ENCODE data around the gene NCKAP1. TPM values are rescaled to one million over a fixed set of nuclear protein-coding genes. Genes with fewer than 3 reads are reported as not detected.

The NCKAP1 gene
- polyA plus RNA-seq, 2 of the 4 experiments (the other 2 are of a cell fraction), result 98.8 to 201 TPM

DNA sequence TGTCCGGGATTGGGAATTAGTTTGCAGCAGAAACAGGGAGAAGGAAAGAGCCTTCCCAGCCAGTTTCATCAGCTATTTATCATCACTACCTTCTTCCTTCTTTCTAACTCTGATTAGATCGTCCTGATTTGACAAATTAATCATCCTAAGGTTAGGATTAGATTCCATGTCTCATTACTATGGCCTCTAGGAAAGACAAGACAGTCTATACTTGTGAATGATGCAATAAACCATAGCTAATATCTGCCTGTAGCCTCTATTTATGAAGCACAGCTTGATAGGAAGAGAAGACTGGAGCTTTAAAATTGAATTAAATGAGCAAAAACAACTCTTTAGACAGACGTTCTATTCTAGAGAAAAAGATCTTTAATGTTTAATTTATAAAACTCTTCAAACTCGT is 146.6 kb downstream of the NCKAP1 start:
- FAIRE-seq (no peak), DNase-seq (ENCODE audit: low read depth in 1 of 2, low spot score in 1 of 2) (no peak), ATAC-seq (no peak)
- CTCF ChIA-PET, result interaction anchor here (1.0 to 1.2 kb wide), 2 partner anchors 9 to 19 kb away, joined by 3 to 4 read pairs; no protein-coding TSS in a partner anchor
- no peak for TF ChIP-seq MAZ (IDR thresholded peaks at IDR 0.05; ENCODE audit: borderline replicate concordance, low read depth, low read length)
- no peak overlapping the region for H3K4me2 ChIP-seq
- no peak overlapping the region for H3K27ac ChIP-seq
- WGBS (ENCODE audit: missing lambda C conversion rate), result 46% methylated on average over 4 of the region's 4 CpGs
- H3K9me3 ChIP-seq, result no peaks in the 10 kb centered on the region
- H3K4me3 ChIP-seq, result no peak overlapping the region
- POLR2A ChIA-PET, result no interaction called here
- peaks cover 5% of the 10 kb centered on the region; the same call in 2 of the 3 replicates for H3K4me1 ChIP-seq

GRCh38 chr2:182890773-182891378 is 147.4 kb downstream of the NCKAP1 start:
- Histone ChIP-seq H3K9me3 (no peaks in the 10 kb centered on the region), H3K4me3 (no peak overlapping the region), H3K4me2 (peak overlapping the region; percentile 43), H3K27ac (no peak overlapping the region), H3K4me1 (peaks cover 5% of the 10 kb centered on the region; the same call in 2 of the 3 replicates)
- TF ChIP-seq ZFP36 (IDR thresholded peaks at IDR 0.05; ENCODE audit: borderline replicate concordance, partially characterized antibody), result no peak
- no peak for TF ChIP-seq ESRRA (IDR thresholded peaks at IDR 0.05; ENCODE audit: borderline replicate concordance, low read length)
- TF ChIP-seq REST (IDR thresholded peaks at IDR 0.05), result no peak
- no peak for TF ChIP-seq RFX5 (IDR thresholded peaks at IDR 0.05)
- TF ChIP-seq EHF (CRISPR knock-in tag; IDR thresholded peaks at IDR 0.05), result no peak
- TF ChIP-seq HMGXB4 (CRISPR knock-in tag; IDR thresholded peaks at IDR 0.05; ENCODE audit: borderline replicate concordance), result no peak
- TF ChIP-seq, protein P1, sequence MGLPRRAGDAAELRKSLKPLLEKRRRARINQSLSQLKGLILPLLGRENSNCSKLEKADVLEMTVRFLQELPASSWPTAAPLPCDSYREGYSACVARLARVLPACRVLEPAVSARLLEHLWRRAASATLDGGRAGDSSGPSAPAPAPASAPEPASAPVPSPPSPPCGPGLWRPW (IDR thresholded peaks at IDR 0.05), result no peak
- TF ChIP-seq, protein P2, sequence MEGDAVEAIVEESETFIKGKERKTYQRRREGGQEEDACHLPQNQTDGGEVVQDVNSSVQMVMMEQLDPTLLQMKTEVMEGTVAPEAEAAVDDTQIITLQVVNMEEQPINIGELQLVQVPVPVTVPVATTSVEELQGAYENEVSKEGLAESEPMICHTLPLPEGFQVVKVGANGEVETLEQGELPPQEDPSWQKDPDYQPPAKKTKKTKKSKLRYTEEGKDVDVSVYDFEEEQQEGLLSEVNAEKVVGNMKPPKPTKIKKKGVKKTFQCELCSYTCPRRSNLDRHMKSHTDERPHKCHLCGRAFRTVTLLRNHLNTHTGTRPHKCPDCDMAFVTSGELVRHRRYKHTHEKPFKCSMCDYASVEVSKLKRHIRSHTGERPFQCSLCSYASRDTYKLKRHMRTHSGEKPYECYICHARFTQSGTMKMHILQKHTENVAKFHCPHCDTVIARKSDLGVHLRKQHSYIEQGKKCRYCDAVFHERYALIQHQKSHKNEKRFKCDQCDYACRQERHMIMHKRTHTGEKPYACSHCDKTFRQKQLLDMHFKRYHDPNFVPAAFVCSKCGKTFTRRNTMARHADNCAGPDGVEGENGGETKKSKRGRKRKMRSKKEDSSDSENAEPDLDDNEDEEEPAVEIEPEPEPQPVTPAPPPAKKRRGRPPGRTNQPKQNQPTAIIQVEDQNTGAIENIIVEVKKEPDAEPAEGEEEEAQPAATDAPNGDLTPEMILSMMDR (IDR thresholded peaks at IDR 0.05), result no peak
- no peak for TF ChIP-seq ZC3H11A (IDR thresholded peaks at IDR 0.05)
- no peak for TF ChIP-seq POLR2AphosphoS2 (conservative IDR thresholded peaks at IDR 0.05; ENCODE audit: low read length)
- no peak for TF ChIP-seq KDM1A (IDR thresholded peaks at IDR 0.05; ENCODE audit: low read depth)
- TF ChIP-seq ZSCAN20 (CRISPR knock-in tag; IDR thresholded peaks at IDR 0.05), result no peak
- no peak for TF ChIP-seq NPAS2 (CRISPR knock-in tag; IDR thresholded peaks at IDR 0.05; ENCODE audit: borderline replicate concordance)
- TF ChIP-seq RNF2 (IDR thresholded peaks at IDR 0.05; ENCODE audit: borderline replicate concordance, low read depth), result no peak
- TF ChIP-seq HOXA7 (CRISPR knock-in tag; IDR thresholded peaks at IDR 0.05), result no peak
- TF ChIP-seq, protein P3, sequence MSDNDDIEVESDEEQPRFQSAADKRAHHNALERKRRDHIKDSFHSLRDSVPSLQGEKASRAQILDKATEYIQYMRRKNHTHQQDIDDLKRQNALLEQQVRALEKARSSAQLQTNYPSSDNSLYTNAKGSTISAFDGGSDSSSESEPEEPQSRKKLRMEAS (IDR thresholded peaks at IDR 0.05), result no peak
- TF ChIP-seq SREBF2 (IDR thresholded peaks at IDR 0.05), result no peak
- no peak for TF ChIP-seq BCL3 (IDR thresholded peaks at IDR 0.05)
- TF ChIP-seq EP300 (IDR thresholded peaks at IDR 0.05), result no peak
- 52% methylated on average over 3 of the region's 3 CpGs for WGBS (ENCODE audit: missing lambda C conversion rate)
- CTCF ChIA-PET, result no interaction called here
- POLR2A ChIA-PET, result no interaction called here
- no peak for FAIRE-seq
- ATAC-seq, result no peak
- no peak for DNase-seq (ENCODE audit: low read depth in 1 of 2, low spot score in 1 of 2)
